OCI-LY1 (cell line): Measurements from ENCODE around the gene SMC5.

ENCODE experiments used
- H2AFZ ChIP-seq: fragments of 200-600 bp; sonication (generic), shearing (Covaris generic); 2 replicates; pipeline ENCODE4 v1.6.0; 2014; ENCODE audit warnings: antibody characterized with exemption, mild to moderate bottlenecking, low read length
- H3F3A ChIP-seq: fragments of 200-600 bp; sonication (generic), shearing (Covaris generic); 2 replicates; pipeline ENCODE4 v1.6.0; 2014; ENCODE audit warnings: mild to moderate bottlenecking, antibody characterized with exemption, low read length, moderate library complexity; ENCODE audit not compliant: insufficient read depth
- H3K27ac ChIP-seq: fragments of 200-600 bp; sonication (generic); 2 replicates; pipeline ENCODE4 v1.5.1; 2014; ENCODE audit warnings: low read length, mixed run types, mild to moderate bottlenecking, low read depth; ENCODE audit not compliant: poor library complexity, severe bottlenecking
- H3K27me3 ChIP-seq: fragments of 200-600 bp; sonication (generic); 2 replicates; pipeline ENCODE4 v1.6.0; 2014; ENCODE audit warnings: antibody characterized with exemption, mild to moderate bottlenecking, low read length, moderate library complexity; ENCODE audit not compliant: insufficient read depth
- H3K36me3 ChIP-seq: fragments of 200-600 bp; sonication (generic); 2 replicates; pipeline ENCODE4 v1.6.1; 2014; ENCODE audit warnings: mild to moderate bottlenecking, antibody characterized with exemption, low read length, moderate library complexity, mixed read lengths; ENCODE audit not compliant: insufficient read depth
- H3K4me1 ChIP-seq: fragments of 200-600 bp; sonication (generic); 2 replicates; pipeline ENCODE4 v1.5.1; 2014; ENCODE audit warnings: mild to moderate bottlenecking, low read length, moderate library complexity; ENCODE audit not compliant: insufficient read depth, severe bottlenecking
- H3K4me2 ChIP-seq: fragments of 200-600 bp; sonication (generic), shearing (Covaris generic); 2 replicates; pipeline ENCODE4 v1.6.1; 2014; ENCODE audit warnings: low read length
- H3K4me3 ChIP-seq: fragments of 200-600 bp; sonication (generic); 2 replicates; pipeline ENCODE4 v1.5.1; 2014; ENCODE audit warnings: low read length, low read depth, mild to moderate bottlenecking, mixed read lengths; ENCODE audit not compliant: poor library complexity, severe bottlenecking
- H3K79me2 ChIP-seq: fragments of 200-600 bp; shearing (Covaris generic); 2 replicates; pipeline ENCODE4 v1.6.1; 2016; ENCODE audit warnings: mixed run types, low read length, mixed read lengths; ENCODE audit not compliant: insufficient read depth
- H3K9ac ChIP-seq: fragments of 200-600 bp; sonication (generic), shearing (Covaris generic); 2 replicates; pipeline ENCODE4 v1.6.1; 2014; ENCODE audit warnings: mild to moderate bottlenecking, low read length, mixed read lengths
- H3K9me2 ChIP-seq: fragments of 200-600 bp; sonication (generic), shearing (Covaris generic); 2 replicates; pipeline ENCODE4 v1.6.1; 2014; ENCODE audit warnings: low read depth, mild to moderate bottlenecking, low read length, mixed read lengths
- H3K9me3 ChIP-seq: fragments of 200-600 bp; shearing (Covaris generic); 2 replicates; pipeline ENCODE4 v1.6.1; 2014; ENCODE audit warnings: low read length, mixed read lengths
- H4K20me1 ChIP-seq: fragments of 200-600 bp; sonication (generic), shearing (Covaris generic); 2 replicates; pipeline ENCODE4 v1.6.0; 2016; ENCODE audit warnings: mild to moderate bottlenecking, low read length; ENCODE audit not compliant: insufficient read depth
- EZH2 ChIP-seq: fragments of 200-600 bp; sonication (generic), shearing (Covaris generic); IDR thresholded peaks from 2 replicates; pipeline ENCODE4 v1.8.0; 2017; ENCODE audit warnings: borderline replicate concordance, mixed run types, mild to moderate bottlenecking, antibody characterized with exemption, low read length, moderate library complexity, mixed read lengths
- TF ChIP-seq, protein P1 (sequence below): fragments of 200-600 bp; sonication (generic), shearing (Covaris generic); IDR thresholded peaks from 2 replicates; pipeline ENCODE4 v1.5.1; 2017; ENCODE audit warnings: mild to moderate bottlenecking, antibody characterized with exemption, low read length, moderate library complexity, mixed read lengths

The SMC5 gene

DNA sequence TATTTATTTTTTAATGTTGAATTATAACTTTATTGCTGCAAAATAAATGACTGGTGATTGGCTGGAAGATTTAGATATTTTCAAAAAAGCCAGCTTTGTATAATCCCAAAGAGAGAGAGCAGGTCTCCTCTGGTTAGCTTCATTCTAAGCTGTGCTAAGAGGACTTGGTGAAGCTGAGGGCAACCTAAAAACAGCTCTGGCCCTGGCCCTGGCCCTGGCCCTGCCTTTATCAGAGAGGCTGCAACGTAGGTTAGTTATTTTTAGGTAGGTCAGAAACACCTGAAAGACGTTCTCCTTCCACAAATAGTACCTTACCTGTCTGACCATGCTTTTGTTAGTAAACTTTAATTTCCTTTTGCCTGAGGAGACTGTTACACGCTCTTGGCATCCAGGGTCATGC, 97.0 kb downstream of the SMC5 start:
- H3K27ac ChIP-seq: no peak overlapping the region
- H4K20me1 ChIP-seq: no peaks in the 10 kb centered on the region
- peaks cover 15% of the 10 kb centered on the region for H3K36me3 ChIP-seq
- H3K79me2 ChIP-seq: no peaks in the 10 kb centered on the region
- H2AFZ ChIP-seq: no peak overlapping the region
- no peaks in the 10 kb centered on the region for H3K4me1 ChIP-seq
- H3F3A ChIP-seq: no peaks in the 10 kb centered on the region
- no peaks in the 10 kb centered on the region for H3K9me2 ChIP-seq
- no peak overlapping the region for H3K9ac ChIP-seq
- no peaks in the 10 kb centered on the region for H3K27me3 ChIP-seq
- no peaks in the 10 kb centered on the region for H3K9me3 ChIP-seq
- no peak overlapping the region for H3K4me3 ChIP-seq
- H3K4me2 ChIP-seq: no peak overlapping the region
- TF ChIP-seq, protein P1, sequence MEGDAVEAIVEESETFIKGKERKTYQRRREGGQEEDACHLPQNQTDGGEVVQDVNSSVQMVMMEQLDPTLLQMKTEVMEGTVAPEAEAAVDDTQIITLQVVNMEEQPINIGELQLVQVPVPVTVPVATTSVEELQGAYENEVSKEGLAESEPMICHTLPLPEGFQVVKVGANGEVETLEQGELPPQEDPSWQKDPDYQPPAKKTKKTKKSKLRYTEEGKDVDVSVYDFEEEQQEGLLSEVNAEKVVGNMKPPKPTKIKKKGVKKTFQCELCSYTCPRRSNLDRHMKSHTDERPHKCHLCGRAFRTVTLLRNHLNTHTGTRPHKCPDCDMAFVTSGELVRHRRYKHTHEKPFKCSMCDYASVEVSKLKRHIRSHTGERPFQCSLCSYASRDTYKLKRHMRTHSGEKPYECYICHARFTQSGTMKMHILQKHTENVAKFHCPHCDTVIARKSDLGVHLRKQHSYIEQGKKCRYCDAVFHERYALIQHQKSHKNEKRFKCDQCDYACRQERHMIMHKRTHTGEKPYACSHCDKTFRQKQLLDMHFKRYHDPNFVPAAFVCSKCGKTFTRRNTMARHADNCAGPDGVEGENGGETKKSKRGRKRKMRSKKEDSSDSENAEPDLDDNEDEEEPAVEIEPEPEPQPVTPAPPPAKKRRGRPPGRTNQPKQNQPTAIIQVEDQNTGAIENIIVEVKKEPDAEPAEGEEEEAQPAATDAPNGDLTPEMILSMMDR: no peak
- TF ChIP-seq EZH2: no peak

DNA sequence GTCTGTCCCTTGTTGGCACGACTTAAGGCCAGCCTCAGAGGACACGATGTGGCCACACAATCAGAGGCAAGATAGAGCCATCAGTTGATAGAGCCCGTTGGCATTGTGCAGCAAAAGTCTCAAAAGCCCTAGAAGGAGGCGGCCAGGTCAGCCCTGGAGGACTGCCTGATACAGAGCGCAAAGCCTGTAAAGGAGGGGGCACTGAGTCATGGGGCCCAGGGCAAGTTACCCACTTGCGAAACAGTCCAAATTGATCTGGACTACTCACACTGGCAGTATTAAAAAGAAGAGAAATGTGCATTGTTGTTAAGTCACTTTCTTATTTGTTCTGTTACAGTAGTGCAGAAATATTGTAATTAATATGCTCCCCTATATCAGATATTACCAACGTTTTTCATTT, 104.2 kb downstream of the SMC5 start:
- no peaks in the 10 kb centered on the region for H3K9me3 ChIP-seq
- no peak overlapping the region for H2AFZ ChIP-seq
- no peaks in the 10 kb centered on the region for H3K4me1 ChIP-seq
- H3K36me3 ChIP-seq: no peaks in the 10 kb centered on the region
- no peaks in the 10 kb centered on the region for H3K27me3 ChIP-seq
- H3F3A ChIP-seq: no peaks in the 10 kb centered on the region
- no peak overlapping the region for H3K4me3 ChIP-seq
- no peak overlapping the region for H3K9ac ChIP-seq
- no peak for TF ChIP-seq EZH2
- TF ChIP-seq, protein P1: no peak
- no peaks in the 10 kb centered on the region for H3K9me2 ChIP-seq
- H3K4me2 ChIP-seq: no peak overlapping the region
- no peaks in the 10 kb centered on the region for H4K20me1 ChIP-seq
- H3K27ac ChIP-seq: no peak overlapping the region
- H3K79me2 ChIP-seq: no peaks in the 10 kb centered on the region

- Histone ChIP-seq H3K4me1 (no peaks in the 10 kb centered on the region), H3K9me2 (no peaks in the 10 kb centered on the region), H3K9ac (no peak overlapping the region), H3K79me2 (no peaks in the 10 kb centered on the region), H3K27ac (no peak overlapping the region), H3K27me3 (no peaks in the 10 kb centered on the region), H2AFZ (no peak overlapping the region), H3K4me3 (no peak overlapping the region), H3K9me3 (no peaks in the 10 kb centered on the region), H3K4me2 (no peak overlapping the region), H3K36me3 (no peaks in the 10 kb centered on the region), H4K20me1 (no peaks in the 10 kb centered on the region), H3F3A (no peaks in the 10 kb centered on the region)
- TF ChIP-seq, protein P1: no peak
- no peak for TF ChIP-seq EZH2
Measured at GRCh38 chr9:70363760-70364159, 105.0 kb downstream of the SMC5 start.
